ENCODE measurements around the gene UBR3.

DNA sequence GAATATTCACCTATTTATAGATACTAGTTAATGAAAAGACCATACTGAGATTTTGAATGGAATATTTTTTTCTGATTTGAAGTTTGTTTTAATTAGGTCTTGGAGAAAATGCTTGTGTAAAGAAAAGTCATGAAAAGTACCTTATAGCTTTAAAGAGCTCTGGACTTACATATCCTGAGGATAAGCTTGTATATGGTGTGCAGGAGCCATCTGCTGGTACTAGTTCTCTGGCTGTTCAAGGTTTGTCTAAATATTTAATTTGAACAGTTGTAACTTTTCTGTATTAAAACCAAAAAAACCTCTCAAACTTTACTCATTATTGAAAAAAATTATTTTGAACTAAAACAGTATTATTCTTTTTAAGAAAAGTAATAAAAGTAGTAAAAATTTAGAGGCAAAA, 50.1 kb downstream of the UBR3 start:
- TF ChIP-seq CTCF (IDR thresholded peaks at IDR 0.05; ENCODE audit: low read depth, low read length) (peak; percentile 34; the same call in 1 of the 2 replicates), EZH2phosphoT487 (IDR thresholded peaks at IDR 0.05; ENCODE audit: low read depth) (no peak)

All from OCI-LY3 (cell line).